Breast epithelium (tissue), 4 donors: ENCODE measurements around the gene CER1. TPM values are rescaled to one million over a fixed set of nuclear protein-coding genes. Genes with fewer than 3 reads are reported as not detected.

Source experiments
- DNase-seq, 2 donors: peaks; one replicate each; pipeline ENCODE4 v3.0.0-alpha.2; 2019; ENCODE audit warnings: low spot score in 2 of 2
- H3K27ac ChIP-seq, 2 donors: fragments of 200-600 bp; sonication (generic) in 1 of 2; one replicate each; pipeline ENCODE4 v1.5.1; 2016 to 2019; ENCODE audit warnings: mild to moderate bottlenecking in 1 of 2
- H3K27me3 ChIP-seq, 2 donors: fragments of 200-600 bp; sonication (generic) in 1 of 2; one replicate each; pipeline versions ENCODE4 v1.5.1 to v1.6.0; 2017 to 2019; ENCODE audit warnings: control low read depth in 1 of 2, mild to moderate bottlenecking in 1 of 2
- H3K36me3 ChIP-seq: fragments of 200-600 bp; one replicate; pipeline ENCODE4 v1.5.1; 2019
- H3K4me1 ChIP-seq, 2 donors: fragments of 200-600 bp; sonication (generic); one replicate each; pipeline ENCODE4 v1.5.1; 2016 to 2019; ENCODE audit warnings: control low read depth in 1 of 2
- H3K4me3 ChIP-seq, 3 donors: fragments of 200-600 bp; sonication (generic); 1 replicate in 2 of 3; 2 replicates in 1 of 3; pipeline ENCODE4 v1.5.1; 2016 to 2019; ENCODE audit warnings: mild to moderate bottlenecking in 3 of 3, moderate library complexity in 2 of 3
- H3K9me3 ChIP-seq, 2 donors: fragments of 200-600 bp; sonication (generic) in 1 of 2; one replicate each; pipeline ENCODE4 v1.5.1; 2016 to 2019; ENCODE audit warnings: control low read depth in 1 of 2
- CTCF ChIP-seq, 3 donors: fragments of 450-650 bp; IDR thresholded peaks; one replicate each; pipeline ENCODE4 v1.5.1; 2016 to 2017; ENCODE audit warnings: antibody characterized with exemption in 3 of 3, mild to moderate bottlenecking in 3 of 3, moderate library complexity in 3 of 3
- POLR2A ChIP-seq: fragments of 450-650 bp; IDR thresholded peaks from one replicate; pipeline ENCODE4 v1.6.1; 2016; ENCODE audit warnings: antibody characterized with exemption, mild to moderate bottlenecking, moderate library complexity
- POLR2AphosphoS5 ChIP-seq, 3 donors: sonication (generic); formaldehyde crosslinking; IDR thresholded peaks; one replicate each; pipeline ENCODE4 v1.6.1; 2017; ENCODE audit warnings: antibody characterized with exemption in 3 of 3
- intact Hi-C: fragments of 100-400 bp; cut with DNase I; formaldehyde crosslinking; loops from one replicate; pipeline ENCODE4 v1.15.1; 2023; ENCODE audit warnings: low total_unique reads
- total RNA-seq, 3 donors: library from RNA; depleted of rRNA; stranded (reverse); fragments of >200 nt; gene quantifications; one replicate each; pipeline ENCODE4 v1.1.0, GENCODE V29; 2016

The CER1 gene
- total RNA-seq, 3 donors from 2014 or later, result not detected

DNA sequence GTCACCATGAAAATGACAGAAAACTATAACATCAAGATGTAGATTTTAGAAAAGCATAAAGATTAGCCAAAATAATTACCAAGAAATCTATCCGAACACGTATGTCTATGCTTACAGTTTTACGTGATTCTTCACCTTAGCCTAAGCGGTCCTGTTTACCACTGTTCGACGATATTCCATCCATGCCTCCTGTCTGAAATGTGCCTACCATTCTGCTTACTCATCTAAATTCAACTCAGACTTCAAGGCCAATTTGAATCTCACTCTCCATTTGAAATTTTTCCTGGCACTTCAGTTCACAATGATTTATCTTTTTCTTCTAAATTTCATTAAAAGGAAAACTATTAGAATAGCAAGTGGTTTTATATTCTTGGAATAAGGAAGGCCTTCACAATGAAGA lies 44.7 kb downstream of the CER1 start:
- H3K36me3 ChIP-seq, result no peaks in the 10 kb centered on the region
- no peak overlapping the region for H3K4me3 ChIP-seq
- H3K9me3 ChIP-seq, result no peaks in the 10 kb centered on the region
- H3K27ac ChIP-seq, result no peak overlapping the region
- H3K4me1 ChIP-seq, result no peaks in the 10 kb centered on the region
- intact Hi-C loops, result no loop called here
- no peak for TF ChIP-seq CTCF (IDR thresholded peaks at IDR 0.05)
- no peak for TF ChIP-seq POLR2AphosphoS5 (IDR thresholded peaks at IDR 0.05)
- no peak for TF ChIP-seq POLR2A
- no peak for DNase-seq
- H3K27me3 ChIP-seq, result no peaks in the 10 kb centered on the region

DNA sequence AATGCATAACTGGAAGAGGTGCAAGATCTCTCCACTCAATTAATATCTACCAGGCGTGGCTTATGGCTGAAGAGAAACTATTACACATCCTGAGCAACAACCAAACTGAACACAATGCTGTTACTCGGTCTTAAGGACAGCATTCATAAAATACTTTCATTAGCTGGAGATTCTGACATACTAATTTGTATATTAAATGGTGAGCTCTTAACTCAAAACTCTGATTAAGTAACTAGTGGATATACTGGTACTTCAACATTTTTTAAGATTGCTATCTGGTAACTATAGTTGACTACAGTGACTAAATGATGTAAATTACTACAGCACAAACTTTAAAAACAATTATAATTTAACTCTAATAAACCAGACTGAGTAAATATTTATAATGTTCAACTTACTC lies 45.1 kb downstream of the CER1 start:
- TF ChIP-seq POLR2A (no peak), CTCF (IDR thresholded peaks at IDR 0.05) (no peak), POLR2AphosphoS5 (IDR thresholded peaks at IDR 0.05) (no peak)
- Histone ChIP-seq H3K4me3 (no peak overlapping the region), H3K36me3 (no peaks in the 10 kb centered on the region), H3K4me1 (no peaks in the 10 kb centered on the region), H3K27ac (no peak overlapping the region), H3K9me3 (no peaks in the 10 kb centered on the region), H3K27me3 (no peaks in the 10 kb centered on the region)
- intact Hi-C loops, result no loop called here
- no peak for DNase-seq

DNA sequence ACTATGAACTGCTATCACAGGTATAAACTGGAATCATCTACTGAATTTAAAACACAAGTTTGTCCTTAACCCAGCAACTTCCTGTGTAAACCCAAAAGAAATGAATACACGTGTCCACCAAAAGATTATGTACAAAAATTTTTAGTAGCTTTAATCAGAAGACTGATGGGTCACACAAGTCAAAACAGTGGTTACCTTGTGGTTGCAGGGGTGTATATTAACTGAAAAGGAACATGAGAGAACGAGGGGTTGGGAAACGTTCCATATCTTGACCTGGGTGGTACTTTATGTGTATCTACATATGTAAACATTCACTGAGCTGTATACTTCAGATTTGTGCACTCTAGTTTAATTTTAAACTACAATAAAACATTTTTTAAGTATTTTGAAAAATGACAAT lies 47.9 kb downstream of the CER1 start:
- Histone ChIP-seq H3K9me3 (no peaks in the 10 kb centered on the region), H3K4me3 (no peak overlapping the region), H3K27ac (no peak overlapping the region), H3K27me3 (no peaks in the 10 kb centered on the region), H3K36me3 (no peaks in the 10 kb centered on the region), H3K4me1 (no peaks in the 10 kb centered on the region)
- no peak for TF ChIP-seq CTCF (IDR thresholded peaks at IDR 0.05)
- no peak for DNase-seq
- intact Hi-C loops, result no loop called here

DNA sequence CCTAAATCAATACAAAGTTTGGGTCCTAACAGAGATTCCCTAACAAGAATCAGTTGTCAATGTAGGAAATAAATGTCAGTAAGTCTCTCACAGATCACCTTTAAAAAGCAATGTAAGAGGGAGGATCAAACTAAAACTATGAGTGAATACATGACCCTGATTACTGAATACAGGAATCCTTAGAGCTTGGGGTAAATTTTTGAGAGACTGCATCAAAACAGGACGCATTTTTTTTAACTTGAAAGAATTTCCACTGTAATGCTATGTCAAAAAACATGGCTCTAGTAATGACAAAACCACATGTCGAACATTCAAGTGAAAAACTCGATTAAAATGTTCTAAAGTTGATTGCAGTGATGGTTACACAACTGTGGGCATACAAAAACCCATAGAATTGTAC lies 51.2 kb downstream of the CER1 start:
- no peak for DNase-seq
- no peaks in the 10 kb centered on the region for H3K4me1 ChIP-seq
- intact Hi-C loops, result no loop called here
- no peaks in the 10 kb centered on the region for H3K36me3 ChIP-seq
- H3K27ac ChIP-seq, result no peak overlapping the region
- TF ChIP-seq CTCF (IDR thresholded peaks at IDR 0.05) (no peak), POLR2A (no peak), POLR2AphosphoS5 (IDR thresholded peaks at IDR 0.05) (no peak)
- no peaks in the 10 kb centered on the region for H3K9me3 ChIP-seq
- H3K4me3 ChIP-seq, result no peak overlapping the region
- H3K27me3 ChIP-seq, result no peaks in the 10 kb centered on the region

DNA sequence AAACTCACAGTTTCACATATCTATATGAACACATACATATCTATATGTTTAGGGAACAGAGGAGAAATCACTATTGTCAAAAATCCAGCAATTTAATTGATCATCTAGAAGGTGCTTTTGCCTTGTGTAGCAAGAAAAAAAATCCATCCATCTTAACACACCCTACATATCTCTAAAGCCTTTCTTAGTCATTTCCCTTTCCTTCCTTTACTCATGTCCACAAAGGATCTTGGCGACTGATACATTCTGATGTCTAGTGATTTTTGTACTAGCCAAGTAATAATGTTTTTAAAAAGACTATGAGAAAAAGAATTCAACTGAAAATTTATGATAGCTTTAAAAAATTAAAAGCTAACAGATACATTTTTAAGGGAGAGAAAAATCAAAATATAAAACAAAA lies 51.8 kb downstream of the CER1 start:
- Histone ChIP-seq H3K27me3 (no peaks in the 10 kb centered on the region), H3K27ac (no peak overlapping the region), H3K4me1 (no peaks in the 10 kb centered on the region), H3K36me3 (no peaks in the 10 kb centered on the region), H3K4me3 (no peak overlapping the region), H3K9me3 (no peaks in the 10 kb centered on the region)
- no peak for DNase-seq
- TF ChIP-seq CTCF (IDR thresholded peaks at IDR 0.05) (no peak), POLR2AphosphoS5 (IDR thresholded peaks at IDR 0.05) (no peak), POLR2A (no peak)
- intact Hi-C loops, result no loop called here

Other genes starting within 250 kb of the CER1 start
- gene ZDHHC21, start 29.3 kb downstream of the CER1 start, total RNA-seq, result 10 to 100 TPM; 11.2 to 29.1 (median 11.5) TPM
- gene FREM1, start 187.7 kb upstream of the CER1 start, total RNA-seq, result 10 to 100 TPM in 1 of 3 donors, 1 to 10 TPM in 2; 4.1 to 12.2 (median 4.3) TPM